Stimulated activated CD4-positive, alpha-beta T cell treated with anti-CD3 and anti-CD28 coated beads, Interleukin-12 subunit alpha, Interleukin-12 subunit beta, amount 100 ng/mL, for 24 hours (primary cell): Measurements from ENCODE around the gene GABARAP.

Source experiments
- DNase-seq, 2 experiments: peaks; one replicate each; pipeline ENCODE4 v3.0.0-alpha.2; 2020; ENCODE audit warnings: low read depth in 2 of 2

GABARAP gene

DNA sequence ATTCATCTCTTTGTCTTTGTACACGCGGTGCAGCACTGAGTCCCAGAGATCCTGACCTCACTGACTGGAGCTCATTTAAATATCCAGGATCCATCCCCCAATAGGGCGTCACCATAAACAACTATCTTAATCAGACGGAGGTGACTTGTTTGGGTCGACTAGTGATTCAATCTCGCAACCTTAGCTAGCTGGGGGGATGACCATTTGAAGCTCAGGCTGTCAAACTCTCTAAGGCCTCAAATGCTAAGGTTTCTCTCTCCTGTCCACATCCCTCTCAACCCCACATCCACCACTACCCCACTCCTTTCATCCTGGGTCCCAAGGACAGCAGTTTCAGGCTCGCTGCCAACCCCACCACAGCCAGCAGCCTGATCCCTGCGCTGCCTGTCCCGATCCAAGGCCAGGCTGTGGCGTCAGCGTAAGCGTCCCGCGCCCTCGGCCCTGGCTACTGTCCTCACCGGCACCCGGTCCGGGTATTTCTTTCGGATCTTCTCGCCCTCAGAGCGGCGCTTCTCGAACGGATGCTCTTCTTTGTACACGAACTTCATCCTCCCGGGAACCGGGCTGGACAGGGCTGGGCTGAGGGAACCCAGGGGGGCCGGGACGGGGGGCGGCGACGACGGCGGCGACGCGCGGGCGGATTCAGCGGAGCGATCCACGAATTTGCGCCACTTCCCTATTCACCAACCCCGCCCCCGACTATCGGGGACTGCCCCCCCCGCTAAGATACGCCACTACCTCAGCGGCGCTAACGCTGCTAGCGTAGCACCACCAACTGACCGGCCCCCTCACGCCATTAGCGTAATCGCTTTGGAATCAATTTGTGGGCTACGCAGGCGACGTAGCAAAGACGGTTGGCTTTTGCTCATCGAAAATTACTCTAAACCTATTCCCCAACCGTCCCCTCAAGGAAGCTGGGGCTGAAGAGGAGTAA is at the start of gene GABARAP:
Gene GABARAP, minus strand, starts transcription at position 667 of the 934 bp plus-strand sequence. Its CDS starts 119 bp downstream, at position 548.
- peak; percentile 83 to 90 for DNase-seq

DNA sequence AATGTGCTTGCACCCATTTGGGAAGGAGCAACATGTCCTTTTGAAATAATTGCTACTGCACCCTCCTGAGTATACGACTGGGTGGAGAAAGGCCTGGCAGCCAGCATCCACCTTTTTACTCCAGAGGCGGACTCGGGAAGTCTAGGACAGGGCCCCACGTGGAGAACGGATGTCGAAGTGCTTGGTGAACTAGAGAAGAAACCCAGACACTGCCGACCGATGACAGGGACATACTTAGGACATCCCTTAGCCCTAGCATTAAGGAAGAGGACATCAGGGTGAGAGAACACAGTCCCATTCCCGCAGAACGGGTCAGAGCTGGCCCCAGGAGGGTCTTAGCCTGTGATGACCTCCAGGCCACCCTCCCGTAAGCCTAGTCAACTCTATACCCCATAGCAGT is 48.4 kb upstream of the GABARAP start:
- no peak for DNase-seq

DNA sequence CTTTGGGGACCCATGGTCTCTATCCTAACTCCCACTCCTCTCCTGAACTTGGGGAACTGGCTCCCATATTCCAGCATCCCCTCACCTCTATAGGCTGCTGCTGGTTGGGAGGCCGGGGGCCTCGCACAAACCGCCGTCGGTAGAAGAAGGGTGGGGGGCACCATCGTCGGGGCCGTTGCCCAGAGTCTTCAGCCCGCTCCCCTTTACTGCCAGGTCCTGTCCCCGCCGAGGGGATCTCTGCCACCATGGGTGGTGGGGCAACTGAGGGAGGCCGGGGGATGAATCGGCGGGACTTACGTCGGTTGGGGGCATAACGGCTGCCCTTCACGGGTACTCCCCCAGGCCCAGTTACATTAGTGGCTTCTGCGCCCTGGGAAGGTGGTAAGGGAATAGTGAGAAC is 47.9 kb upstream of the GABARAP start:
- DNase-seq, result no peak

DNA sequence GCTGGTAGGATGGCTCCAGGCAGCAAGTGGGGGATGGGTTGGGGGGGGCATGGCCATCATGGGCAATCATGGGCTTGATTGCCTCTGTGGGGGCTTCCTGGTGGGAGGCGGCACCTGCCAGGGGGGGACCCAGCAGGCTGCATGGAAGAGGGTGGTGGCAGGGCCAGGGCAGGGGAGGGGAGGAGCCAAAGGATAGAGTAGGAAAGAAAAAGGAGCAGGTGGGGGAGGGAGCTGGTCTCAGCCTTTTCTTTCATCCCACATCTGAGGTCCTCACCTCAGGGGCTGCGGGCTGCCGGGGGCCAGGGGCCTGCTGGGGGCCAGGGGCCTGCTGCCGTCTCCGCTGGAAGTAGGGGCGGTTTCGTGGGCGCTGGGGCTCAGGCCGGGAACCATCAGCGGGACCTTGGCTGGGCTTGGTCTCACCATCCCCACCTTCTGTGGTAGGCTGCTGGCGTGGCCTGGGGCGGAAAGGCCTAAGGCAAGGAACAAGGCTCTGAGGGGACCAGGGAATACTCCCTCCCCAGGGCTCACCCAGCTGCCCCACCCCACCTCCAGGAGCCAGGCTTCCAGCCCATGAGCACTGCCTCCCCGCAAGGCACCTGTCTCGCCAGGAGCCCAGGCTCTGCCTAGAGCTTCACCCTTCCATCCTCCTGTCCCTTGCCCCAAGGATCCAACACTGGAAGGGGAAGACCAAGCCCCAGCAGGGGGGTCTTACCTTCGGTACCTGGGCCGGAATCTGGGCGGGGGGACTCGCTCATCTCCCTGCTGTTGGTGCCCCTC is 47.2 kb upstream of the GABARAP start:
- DNase-seq, result no peak

DNA sequence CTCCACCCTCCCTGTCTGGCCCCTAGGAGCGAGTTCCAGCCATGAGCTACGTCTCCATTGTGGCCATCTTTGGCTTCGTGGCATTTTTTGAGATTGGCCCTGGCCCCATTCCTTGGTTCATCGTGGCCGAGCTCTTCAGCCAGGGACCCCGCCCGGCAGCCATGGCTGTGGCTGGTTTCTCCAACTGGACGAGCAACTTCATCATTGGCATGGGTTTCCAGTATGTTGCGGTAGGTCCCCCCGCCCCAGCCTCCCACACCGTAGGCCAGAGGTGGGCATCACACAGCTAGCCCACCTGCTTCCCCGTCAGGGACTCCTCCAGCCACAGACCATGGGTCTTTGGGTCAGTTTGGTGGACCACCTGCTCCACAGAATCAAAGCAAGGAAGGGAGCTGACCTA is 43.4 kb upstream of the GABARAP start:
- no peak for DNase-seq

DNA sequence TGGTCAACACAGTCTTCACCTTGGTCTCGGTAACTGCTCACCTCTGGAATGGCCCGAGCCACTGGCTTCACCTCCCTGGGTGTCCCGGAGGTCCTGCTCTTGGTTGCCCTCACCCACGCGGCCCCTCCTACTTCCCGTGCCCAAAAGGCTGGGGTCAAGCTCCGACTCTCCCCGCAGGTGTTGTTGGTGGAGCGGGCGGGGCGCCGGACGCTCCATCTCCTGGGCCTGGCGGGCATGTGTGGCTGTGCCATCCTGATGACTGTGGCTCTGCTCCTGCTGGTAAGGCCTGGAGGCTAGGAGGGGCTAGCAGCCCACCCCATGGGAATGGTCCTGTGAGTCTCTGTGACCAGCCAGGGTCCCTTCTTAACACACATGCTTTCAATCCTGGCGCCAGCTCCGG is 42.7 kb upstream of the GABARAP start:
- no peak for DNase-seq

DNA sequence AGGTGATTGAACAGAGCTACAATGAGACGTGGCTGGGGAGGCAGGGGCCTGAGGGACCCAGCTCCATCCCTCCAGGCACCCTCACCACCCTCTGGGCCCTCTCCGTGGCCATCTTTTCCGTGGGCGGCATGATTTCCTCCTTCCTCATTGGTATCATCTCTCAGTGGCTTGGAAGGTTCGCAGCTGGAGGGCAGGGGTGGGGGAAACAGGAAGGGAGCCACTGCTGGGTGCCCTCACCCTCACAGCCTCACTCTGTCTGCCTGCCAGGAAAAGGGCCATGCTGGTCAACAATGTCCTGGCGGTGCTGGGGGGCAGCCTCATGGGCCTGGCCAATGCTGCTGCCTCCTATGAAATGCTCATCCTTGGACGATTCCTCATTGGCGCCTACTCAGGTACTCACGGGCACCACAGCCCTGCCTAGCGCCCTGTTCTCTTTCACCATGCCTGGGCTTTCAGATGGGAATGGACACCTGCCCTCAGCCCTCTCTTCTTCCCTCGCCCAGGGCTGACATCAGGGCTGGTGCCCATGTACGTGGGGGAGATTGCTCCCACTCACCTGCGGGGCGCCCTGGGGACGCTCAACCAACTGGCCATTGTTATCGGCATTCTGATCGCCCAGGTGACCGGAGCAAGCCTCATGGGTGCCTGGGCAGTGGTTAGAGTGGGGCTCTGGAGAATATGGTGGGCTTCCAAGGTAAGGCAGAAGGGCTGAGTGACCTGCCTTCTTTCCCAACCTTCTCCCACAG is 41.4 kb upstream of the GABARAP start:
- no peak for DNase-seq

DNA sequence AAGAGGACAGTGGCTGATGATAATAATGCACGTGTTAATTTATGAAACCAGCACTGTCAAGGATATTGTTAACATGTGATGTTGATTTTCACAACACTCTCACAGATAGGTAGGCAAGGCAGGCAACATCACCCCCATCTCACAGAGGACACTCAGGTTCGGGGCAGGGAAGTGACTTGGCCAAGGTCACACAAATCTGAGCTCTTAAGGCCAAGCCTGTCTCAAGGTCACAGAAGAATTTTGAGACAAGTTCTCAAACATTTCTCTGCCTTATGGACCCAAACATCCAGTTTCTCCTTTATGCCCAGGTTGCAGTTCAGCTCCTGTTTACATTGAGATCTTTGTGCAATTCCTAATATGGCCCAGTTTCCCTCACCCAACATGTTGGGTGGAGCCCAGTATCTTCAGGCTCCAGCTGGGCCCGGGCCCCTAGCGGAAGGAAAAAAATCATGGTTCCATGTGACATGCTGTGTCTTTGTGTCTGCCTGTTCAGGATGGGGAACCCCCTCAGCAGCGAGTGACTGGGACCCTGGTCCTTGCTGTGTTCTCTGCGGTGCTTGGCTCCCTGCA is 40.6 kb upstream of the GABARAP start:
- no peak for DNase-seq

DNA sequence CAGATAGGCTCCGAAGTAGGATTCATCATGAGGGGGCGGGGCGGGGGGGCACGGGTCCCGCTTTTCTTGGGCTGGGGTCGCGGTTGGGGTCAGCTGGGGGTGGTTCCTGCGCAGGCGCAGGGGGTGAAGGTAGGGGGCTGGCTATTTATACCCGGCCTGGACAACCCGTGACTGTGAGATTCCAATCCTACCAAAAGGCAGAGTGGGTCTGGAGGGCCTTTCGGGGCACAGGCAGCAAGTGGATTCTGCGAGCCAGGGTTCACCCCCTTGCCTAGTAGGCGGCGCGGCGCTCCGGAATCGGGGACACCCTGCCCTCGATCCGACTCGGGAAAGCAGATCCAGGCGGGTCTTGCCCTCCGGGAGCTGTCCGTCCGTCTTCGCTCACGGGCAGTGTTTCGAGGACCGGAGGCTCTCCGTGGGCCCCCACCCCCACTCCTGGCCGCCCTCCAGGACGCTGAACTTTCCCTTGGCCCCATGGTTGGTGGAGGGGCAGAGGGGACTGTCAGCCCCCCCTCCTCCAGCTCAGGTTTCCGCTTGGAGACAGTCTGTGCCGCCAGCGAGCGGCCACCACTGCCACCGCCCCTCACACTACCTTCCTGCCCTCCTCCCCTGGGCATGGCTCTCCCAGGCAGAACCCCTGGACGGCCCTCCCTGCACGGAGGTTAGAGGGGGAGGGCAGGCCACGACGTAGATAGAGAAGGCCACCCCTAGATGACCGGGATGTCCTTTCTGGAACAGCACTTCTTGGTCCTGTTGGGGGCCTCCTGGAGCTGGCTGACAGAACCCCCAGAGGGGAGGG is 39.9 kb upstream of the GABARAP start:
- no peak for DNase-seq

DNA sequence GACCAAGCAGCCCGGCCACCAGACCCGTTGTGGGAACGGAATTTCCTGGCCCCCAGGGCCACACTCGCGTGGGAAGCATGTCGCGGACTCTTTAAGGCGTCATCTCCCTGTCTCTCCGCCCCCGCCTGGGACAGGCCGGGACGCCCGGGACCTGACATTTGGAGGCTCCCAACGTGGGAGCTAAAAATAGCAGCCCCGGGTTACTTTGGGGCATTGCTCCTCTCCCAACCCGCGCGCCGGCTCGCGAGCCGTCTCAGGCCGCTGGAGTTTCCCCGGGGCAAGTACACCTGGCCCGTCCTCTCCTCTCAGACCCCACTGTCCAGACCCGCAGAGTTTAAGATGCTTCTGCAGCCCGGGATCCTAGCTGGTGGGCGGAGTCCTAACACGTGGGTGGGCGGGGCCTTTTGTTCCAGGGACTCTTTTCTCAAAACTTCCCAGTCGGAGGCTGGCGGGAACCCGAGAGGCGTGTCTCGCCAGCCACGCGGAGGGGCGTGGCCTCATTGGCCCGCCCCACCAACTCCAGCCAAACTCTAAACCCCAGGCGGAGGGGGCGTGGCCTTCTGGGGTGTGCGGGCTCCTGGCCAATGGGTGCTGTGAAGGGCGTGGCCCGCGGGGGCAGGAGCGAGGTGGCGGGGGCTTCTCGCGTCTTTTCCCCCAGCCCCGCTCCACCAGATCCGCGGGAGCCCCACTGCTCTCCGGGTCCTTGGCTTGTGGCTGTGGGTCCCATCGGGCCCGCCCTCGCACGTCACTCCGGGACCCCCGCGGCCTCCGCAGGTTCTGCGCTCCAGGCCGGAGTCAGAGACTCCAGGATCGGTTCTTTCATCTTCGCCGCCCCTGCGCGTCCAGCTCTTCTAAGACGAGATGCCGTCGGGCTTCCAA is 39.1 kb upstream of the GABARAP start, which contains the start of gene SLC2A4:
Gene SLC2A4, plus strand, starts transcription at position 645 of the 879 bp plus-strand sequence. Its CDS starts 217 bp downstream, at position 862.
- peak; percentile 82 to 94 for DNase-seq

DNA sequence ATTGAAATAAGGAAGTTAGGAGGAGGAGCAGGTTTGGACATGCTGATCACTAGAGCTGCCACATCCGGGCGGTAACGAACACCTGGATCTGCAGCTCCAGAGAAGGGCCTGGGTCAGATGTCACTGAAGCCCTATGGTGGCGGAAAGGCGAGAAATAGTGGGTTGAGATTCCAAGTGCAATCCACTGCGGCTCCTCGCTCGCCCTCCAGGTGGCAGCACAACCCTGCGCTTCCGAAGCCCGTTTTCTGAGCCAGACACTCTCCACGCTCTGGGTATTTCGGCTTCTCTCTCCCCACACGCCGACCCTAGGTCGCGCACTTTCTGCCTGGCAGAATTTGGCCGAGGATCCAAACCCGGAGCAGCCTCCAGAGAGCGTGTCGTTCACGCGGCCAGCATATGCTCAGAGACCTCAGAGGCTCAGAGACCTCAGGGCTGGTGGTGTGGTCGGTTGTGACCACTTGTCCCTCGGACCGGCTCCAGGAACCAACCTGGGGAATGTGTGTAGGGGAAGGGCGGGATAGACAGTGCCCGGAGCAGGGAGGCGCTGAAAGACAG is 38.3 kb upstream of the GABARAP start:
- peak; percentile 70 to 82 for DNase-seq

DNA sequence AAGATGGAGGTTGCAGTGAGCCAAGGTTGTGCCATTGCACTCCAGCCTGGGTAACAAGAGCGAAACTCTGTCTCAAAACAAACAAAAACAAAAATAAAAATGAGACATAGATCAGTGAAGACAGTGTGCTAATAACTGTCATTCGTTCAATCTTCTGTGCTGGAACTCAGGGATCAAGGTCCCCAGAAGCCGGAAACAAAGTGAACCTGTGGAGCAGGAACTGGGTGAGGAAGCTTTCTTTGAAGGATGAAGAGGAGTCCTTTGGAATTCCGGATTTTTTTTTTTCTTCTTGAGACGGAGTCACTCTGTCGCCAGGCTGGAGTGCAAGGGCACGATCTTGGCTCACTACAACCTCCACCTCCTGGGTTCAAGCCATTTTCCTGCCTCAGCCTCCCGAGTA is 37.2 kb upstream of the GABARAP start:
- DNase-seq, result no peak

DNA sequence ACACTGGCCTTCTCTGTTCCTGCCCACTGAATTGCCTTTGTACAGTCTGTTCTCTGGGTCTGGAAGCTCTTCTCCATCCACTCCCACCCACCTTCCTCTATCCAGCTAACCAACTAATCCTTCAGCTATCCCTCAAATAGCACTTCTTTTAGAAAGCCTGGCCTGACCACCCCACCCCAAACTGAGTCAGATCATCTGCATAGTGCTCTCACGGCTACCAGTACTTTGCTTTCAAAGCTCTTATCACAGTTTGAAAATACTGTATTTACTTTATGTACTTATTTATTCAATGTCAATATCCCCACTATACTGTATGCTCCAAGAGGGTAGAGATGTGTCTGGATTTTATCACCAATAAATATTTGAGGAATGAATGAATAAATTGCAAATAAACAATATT is 24.5 kb upstream of the GABARAP start:
- no peak for DNase-seq

DNA sequence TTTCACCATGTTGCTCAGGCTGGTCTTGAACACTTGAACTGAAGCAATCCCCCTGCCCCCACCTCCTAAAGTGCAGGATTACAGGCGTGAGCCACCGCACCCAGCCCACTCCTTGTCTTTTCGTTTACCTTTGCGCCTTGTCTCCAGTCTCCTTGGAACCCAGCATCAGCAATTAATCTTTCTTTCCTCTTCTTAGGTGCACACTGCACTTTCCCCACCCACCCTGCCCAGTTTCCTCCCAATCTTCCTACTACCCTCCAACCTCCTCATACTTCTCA is 21.5 kb upstream of the GABARAP start:
- DNase-seq, result no peak

DNA sequence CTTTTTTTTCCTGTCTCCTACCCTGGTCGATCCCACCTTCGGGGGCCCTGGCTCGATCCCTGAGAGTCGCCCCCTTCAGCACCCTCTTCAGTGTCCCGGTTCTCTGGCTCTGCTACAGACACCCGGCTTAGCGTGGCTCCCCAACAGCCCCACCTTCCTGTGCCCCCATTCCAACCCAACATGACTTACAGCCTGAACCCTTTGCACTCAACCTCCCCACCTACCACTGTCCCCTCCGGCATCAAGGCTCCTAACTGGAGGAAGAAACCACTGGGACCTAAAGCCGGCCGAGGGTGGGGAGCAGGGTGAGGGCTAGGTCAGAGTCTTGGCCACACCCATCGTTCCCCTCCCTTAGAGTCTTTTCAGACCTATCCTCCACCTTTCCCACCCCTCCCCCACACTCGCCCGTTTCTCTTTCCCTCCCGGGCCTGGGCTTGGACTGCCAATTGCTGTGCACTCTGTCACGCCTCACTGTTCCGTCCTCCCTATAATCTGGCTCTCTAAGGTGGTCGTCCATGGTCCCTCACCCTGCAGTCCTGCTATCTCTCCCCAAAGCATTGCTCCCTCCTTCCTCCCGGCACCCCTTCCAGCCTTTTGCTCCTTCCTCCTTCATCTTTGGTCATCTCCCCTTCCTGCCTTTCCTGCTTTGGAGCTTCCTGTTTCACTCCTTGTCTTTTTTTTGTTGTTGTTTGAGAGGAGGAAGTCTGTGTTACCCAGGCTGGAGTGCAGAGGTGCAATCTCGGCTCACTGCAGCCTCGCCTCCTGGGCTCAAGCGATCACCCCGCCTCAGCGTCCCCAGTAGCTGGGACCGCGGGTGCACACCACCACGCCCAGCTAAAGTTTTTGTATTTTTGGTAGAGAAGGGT is 20.9 kb upstream of the GABARAP start:
- DNase-seq, result no peak

DNA sequence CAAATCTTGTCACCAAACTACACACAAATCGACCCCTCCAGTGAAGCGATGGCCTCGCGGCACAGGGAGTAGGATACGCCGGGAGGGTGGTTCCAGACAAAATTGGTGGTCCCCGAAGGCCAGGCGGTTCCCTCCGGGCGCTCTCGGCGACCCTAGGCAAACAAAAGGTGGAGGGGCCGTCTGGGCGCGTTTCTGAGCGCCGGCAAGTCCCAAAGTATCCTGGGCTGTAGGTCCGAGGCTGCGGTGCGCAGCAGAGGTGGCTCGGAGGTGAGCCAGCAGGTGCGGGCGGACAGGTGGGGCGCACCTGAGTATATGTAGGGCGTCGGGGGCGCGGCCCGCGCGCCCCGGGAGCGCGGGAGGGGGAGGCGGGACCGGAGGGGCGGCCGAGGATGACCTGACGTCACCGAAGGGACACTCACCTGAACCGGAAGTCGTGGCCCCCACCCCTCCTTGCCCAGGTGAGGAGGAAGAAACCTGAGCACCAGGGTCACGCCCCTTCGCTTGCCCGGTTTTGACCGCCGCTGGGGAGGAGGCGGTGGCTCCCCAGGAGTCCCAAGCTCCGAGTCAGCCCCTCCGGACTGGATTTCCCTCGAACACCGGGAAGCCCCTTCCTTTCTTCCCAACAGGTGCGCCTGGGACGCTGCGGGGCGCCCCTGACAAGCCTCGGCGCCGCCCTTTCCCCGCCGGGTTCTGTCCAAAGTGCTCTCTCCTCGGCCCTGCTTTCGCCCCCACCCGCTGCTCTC is 20.1 kb upstream of the GABARAP start, which contains the start of gene CLDN7:
Gene CLDN7, minus strand, starts transcription at position 287 of the 743 bp plus-strand sequence. CDS start 435 bp downstream, outside the sequence.
- DNase-seq, result no peak

DNA sequence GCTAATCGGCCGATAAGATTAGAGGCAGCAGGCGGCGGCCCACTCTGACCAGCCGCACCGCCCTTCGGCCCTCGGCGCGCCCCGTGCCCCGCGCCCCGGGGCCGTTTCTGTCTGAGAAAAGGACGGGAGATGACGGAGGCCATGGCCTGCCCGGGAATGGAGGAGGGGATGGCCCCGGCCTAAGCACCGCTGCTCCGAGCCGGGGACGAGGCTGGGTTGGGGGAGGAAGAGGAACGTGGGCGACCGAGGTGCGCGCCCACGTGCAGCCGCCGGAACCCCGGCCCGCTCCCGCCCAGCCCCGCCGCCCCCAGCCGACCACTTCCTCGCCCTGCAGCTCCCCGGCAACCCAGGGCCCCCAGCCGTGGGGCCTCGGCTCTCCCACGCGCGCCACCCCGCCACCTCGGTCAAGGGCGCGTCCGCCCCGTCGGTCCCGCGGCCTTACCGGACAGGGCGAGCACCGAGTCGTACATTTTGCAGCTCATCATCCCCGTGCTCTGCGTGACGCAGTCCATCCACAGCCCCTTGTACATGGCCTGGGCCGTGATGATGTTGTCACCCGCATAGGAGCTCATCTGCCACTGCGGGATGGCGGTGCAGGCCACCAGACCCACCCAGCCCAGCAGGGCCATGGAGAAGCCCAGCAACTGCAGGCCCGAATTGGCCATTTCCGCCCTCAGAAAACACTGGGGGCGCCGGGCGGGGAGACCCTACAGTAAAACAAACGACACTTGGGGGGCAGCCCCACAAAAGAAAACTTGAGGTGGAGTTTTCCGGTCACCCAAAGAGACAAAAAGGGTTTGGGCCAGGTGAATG is 19.3 kb upstream of the GABARAP start:
- no peak for DNase-seq
